Gastroesophageal sphincter (tissue), 3 donors: ENCODE results near the gene SURF2.

Experiments
- POLR2A ChIP-seq, 2 donors: fragments of 450-650 bp; IDR thresholded peaks; one replicate each; pipeline ENCODE4 v1.6.1; 2017; ENCODE audit warnings: antibody characterized with exemption in 2 of 2, mild to moderate bottlenecking in 2 of 2, moderate library complexity in 1 of 2
- TF ChIP-seq, protein P1 (sequence below), 4 experiments: fragments of 200-600 bp in 2 of 4; fragments of 450-650 bp in 2 of 4; sonication (generic) in 1 of 4; IDR thresholded peaks; one replicate each; pipeline ENCODE4 v1.5.1; 2017 to 2019; ENCODE audit warnings: antibody characterized with exemption in 4 of 4, mild to moderate bottlenecking in 2 of 4, moderate library complexity in 2 of 4

DNA sequence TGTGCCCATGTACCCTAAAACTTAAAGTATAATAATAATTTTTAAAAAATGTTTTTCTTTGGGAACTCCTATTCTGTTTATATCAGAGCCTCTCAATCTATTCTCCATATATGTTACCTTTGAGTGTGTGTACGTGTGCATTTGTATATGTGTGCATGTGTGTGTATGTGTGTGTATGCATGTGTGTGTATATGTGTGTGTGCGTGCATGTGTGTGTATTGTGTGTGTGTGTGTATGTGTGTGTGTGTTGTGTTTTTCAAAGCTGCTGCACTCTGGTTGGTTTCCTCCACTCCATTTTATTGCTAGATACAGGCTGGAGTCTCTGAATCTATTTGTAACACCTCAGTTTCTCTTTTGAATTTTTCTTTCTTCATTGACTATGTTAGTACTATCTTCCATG lies 40.4 kb upstream of the SURF2 start:
- TF ChIP-seq, protein P1, sequence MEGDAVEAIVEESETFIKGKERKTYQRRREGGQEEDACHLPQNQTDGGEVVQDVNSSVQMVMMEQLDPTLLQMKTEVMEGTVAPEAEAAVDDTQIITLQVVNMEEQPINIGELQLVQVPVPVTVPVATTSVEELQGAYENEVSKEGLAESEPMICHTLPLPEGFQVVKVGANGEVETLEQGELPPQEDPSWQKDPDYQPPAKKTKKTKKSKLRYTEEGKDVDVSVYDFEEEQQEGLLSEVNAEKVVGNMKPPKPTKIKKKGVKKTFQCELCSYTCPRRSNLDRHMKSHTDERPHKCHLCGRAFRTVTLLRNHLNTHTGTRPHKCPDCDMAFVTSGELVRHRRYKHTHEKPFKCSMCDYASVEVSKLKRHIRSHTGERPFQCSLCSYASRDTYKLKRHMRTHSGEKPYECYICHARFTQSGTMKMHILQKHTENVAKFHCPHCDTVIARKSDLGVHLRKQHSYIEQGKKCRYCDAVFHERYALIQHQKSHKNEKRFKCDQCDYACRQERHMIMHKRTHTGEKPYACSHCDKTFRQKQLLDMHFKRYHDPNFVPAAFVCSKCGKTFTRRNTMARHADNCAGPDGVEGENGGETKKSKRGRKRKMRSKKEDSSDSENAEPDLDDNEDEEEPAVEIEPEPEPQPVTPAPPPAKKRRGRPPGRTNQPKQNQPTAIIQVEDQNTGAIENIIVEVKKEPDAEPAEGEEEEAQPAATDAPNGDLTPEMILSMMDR (IDR thresholded peaks at IDR 0.05): no peak
- TF ChIP-seq POLR2A (IDR thresholded peaks at IDR 0.05): no peak
